ENCODE data around the gene HIGD1A. TPM values are rescaled to one million over a fixed set of nuclear protein-coding genes. Genes with fewer than 3 reads are reported as not detected.

HIGD1A gene
- total RNA-seq, 6 experiments from 2014 or later, result 115 to 144 (median 125) TPM

- no peak for TF ChIP-seq CTCF (IDR thresholded peaks at IDR 0.05)
- Mint-ChIP-seq H3K9me3 (no peaks in the 10 kb centered on the region; the same call in 1 of the 2 replicates), H3K36me3 (ENCODE audit: low read depth) (no peaks in the 10 kb centered on the region), H3K27me3 (ENCODE audit: insufficient read depth) (peaks cover 23% of the 10 kb centered on the region), H3K4me1 (ENCODE audit: low read depth) (no peaks in the 10 kb centered on the region), H3K27ac (no peak overlapping the region), H3K4me3 (no peak overlapping the region)
- no peak for DNase-seq
Observed at GRCh38 chr3:42736531-42736930, 67.8 kb downstream of the HIGD1A start.

GRCh38 chr3:42736081-42736480 is 68.2 kb downstream of the HIGD1A start:
- no peak overlapping the region for H3K27ac Mint-ChIP-seq
- H3K9me3 Mint-ChIP-seq, result no peaks in the 10 kb centered on the region; the same call in 1 of the 2 replicates

GRCh38 chr3:42735615-42736014 is 68.7 kb downstream of the HIGD1A start:
- no peak overlapping the region for H3K27ac Mint-ChIP-seq
- peaks cover 25% of the 10 kb centered on the region for H3K27me3 Mint-ChIP-seq (ENCODE audit: insufficient read depth)

More at GRCh38 chr3:42736081-42736480, 68.2 kb downstream of the HIGD1A start:
- DNase-seq, result no peak
- Mint-ChIP-seq H3K27me3 (ENCODE audit: insufficient read depth) (peaks cover 26% of the 10 kb centered on the region), H3K36me3 (ENCODE audit: low read depth) (no peaks in the 10 kb centered on the region), H3K4me3 (no peak overlapping the region), H3K4me1 (ENCODE audit: low read depth) (no peaks in the 10 kb centered on the region)
- TF ChIP-seq CTCF (IDR thresholded peaks at IDR 0.05), result no peak

GRCh38 chr3:42735019-42735418 is 69.3 kb downstream of the HIGD1A start:
- Mint-ChIP-seq H3K9me3 (no peaks in the 10 kb centered on the region; the same call in 1 of the 2 replicates), H3K36me3 (ENCODE audit: low read depth) (no peaks in the 10 kb centered on the region), H3K4me3 (no peak overlapping the region), H3K27ac (no peak overlapping the region), H3K27me3 (ENCODE audit: insufficient read depth) (peaks cover 22% of the 10 kb centered on the region), H3K4me1 (ENCODE audit: low read depth) (no peaks in the 10 kb centered on the region)
- DNase-seq, result no peak
- no peak for TF ChIP-seq CTCF (IDR thresholded peaks at IDR 0.05)

More at GRCh38 chr3:42735615-42736014, 68.7 kb downstream of the HIGD1A start:
- Mint-ChIP-seq H3K4me3 (no peak overlapping the region), H3K36me3 (ENCODE audit: low read depth) (no peaks in the 10 kb centered on the region), H3K4me1 (ENCODE audit: low read depth) (no peaks in the 10 kb centered on the region), H3K9me3 (no peaks in the 10 kb centered on the region; the same call in 1 of the 2 replicates)
- no peak for DNase-seq
- no peak for TF ChIP-seq CTCF (IDR thresholded peaks at IDR 0.05)

- Mint-ChIP-seq H3K27ac (no peak overlapping the region), H3K27me3 (ENCODE audit: insufficient read depth) (peaks cover 22% of the 10 kb centered on the region), H3K4me3 (no peak overlapping the region), H3K4me1 (ENCODE audit: low read depth) (no peaks in the 10 kb centered on the region), H3K36me3 (ENCODE audit: low read depth) (no peaks in the 10 kb centered on the region), H3K9me3 (no peaks in the 10 kb centered on the region; the same call in 1 of the 2 replicates)
- DNase-seq, result no peak
- TF ChIP-seq CTCF (IDR thresholded peaks at IDR 0.05), result no peak
Observed at GRCh38 chr3:42734263-42734860, 69.9 kb downstream of the HIGD1A start.

Data from HFFc6 (cell line).